ENCODE results near the gene LIN37. TPM values are rescaled to one million over a fixed set of nuclear protein-coding genes. Genes with fewer than 3 reads are reported as not detected.
A peak's percentile ranks its signal among the peaks of the same experiment; 100 is the strongest.

Gene LIN37
- total and polyA plus RNA-seq, 2 donors (not counting 3 experiments of a cell fraction or from before 2014, with no cell fraction given) = 11.3 to 21.4 TPM

DNA sequence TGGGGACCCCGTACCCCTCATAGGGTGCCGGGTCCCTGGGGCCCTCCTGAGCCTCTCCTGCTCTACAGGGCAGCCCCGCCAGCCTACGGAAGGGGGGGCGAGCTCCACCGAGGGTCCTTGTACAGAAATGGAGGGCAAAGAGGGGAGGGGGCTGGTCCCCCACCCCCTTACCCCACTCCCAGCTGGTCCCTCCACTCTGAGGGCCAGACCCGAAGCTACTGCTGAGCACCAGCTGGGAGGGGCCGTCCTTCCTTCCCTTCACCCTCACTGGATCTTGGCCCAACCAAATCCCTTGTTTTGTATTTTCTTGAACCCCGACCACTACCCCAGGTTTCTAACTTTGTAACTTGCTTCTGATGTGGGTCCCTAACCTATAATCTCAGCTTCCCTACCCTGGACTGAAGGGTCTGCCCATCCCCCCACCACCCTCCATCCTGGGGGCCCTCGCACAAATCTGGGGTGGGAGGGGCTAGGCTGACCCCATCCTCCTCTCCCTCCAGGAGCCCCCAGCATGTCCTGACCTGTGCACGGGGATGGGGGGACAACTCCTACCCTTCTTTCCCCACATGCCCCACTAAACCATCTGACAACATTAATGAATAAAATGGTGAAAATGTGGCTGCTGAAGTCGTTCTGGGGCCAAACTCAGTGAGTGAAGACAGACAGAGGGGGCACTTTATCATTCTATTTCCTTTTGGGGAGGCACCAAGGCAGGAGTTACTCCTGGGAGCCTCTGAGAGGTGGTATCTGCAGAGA, 40.0 kb downstream of the LIN37 start:
- H3K27ac ChIP-seq (ENCODE audit: insufficient read depth, low read depth, low read length) = no peak overlapping the region
- H3K9ac ChIP-seq (replicated peaks; ENCODE audit: extremely low read depth, insufficient read depth, low read length) = no peak overlapping the region
- no peaks in the 10 kb centered on the region for H4K20me1 ChIP-seq (replicated peaks; ENCODE audit: control insufficient read depth, extremely low read depth, insufficient read depth, low read length)
- H3K36me3 ChIP-seq (ENCODE audit: control insufficient read depth in 2 of 2, extremely low read depth in 1 of 2, insufficient read depth in 2 of 2, low read length in 2 of 2) = peaks cover 0 to 2% of the 10 kb centered on the region in 2 experiments
- no peak overlapping the region for H2AFZ ChIP-seq (ENCODE audit: low read depth, low read length)
- ChIA-PET POLR2A (no interaction called here), CTCF (no interaction called here)
- H3K4me2 ChIP-seq (ENCODE audit: insufficient read depth, low read length) = no peak overlapping the region
- no peak for TF ChIP-seq EZH2 (IDR thresholded peaks at IDR 0.05; ENCODE audit: borderline replicate concordance, low read depth, low read length, severe bottlenecking)
- TF ChIP-seq POLR2A (IDR thresholded peaks at IDR 0.05; ENCODE audit: low read depth, low read length) = no peak
- TF ChIP-seq POLR2AphosphoS5 (IDR thresholded peaks at IDR 0.05; ENCODE audit: insufficient read depth, low read depth, low read length) = no peak
- no peak for TF ChIP-seq FOS (IDR thresholded peaks at IDR 0.05; ENCODE audit: borderline replicate concordance, insufficient read depth, low read length)
- no peak for TF ChIP-seq MYC (IDR thresholded peaks at IDR 0.05; ENCODE audit: low read depth, low read length)
- no peaks in the 10 kb centered on the region for H3K9me3 ChIP-seq (replicated peaks; ENCODE audit: control insufficient read depth, insufficient read depth, low read length)
- FAIRE-seq = no peak
- TSS peak; percentile 11 for BruUV-seq (replicated peaks)
- no peak overlapping the region for H3K4me3 ChIP-seq (replicated peaks in 1 of 3; ENCODE audit: insufficient read depth in 1 of 3, low read depth in 1 of 3, low read length in 3 of 3)
- dilution Hi-C loops (cut with MboI; ENCODE audit: extremely low pct_ligation_motif_present, low sequenced_read_pairs) = no loop called here
- no peaks in the 10 kb centered on the region for H3K4me1 ChIP-seq (ENCODE audit: control insufficient read depth, extremely low read depth, insufficient read depth, low read length)
- no peaks in the 10 kb centered on the region for H3K79me2 ChIP-seq (ENCODE audit: control insufficient read depth, insufficient read depth, low read length)
- H3K9me1 ChIP-seq (replicated peaks; ENCODE audit: control insufficient read depth, extremely low read depth, insufficient read depth, low read length) = no peaks in the 10 kb centered on the region
- DNase-seq (ENCODE audit: low read depth, low spot score) = no peak
- intact Hi-C loops (cut with micrococcal nuclease) = no loop called here
- H3K27me3 ChIP-seq (ENCODE audit: control insufficient read depth in 2 of 2, insufficient read depth in 2 of 2, low read length in 2 of 2) = no peaks in the 10 kb centered on the region

GRCh38 chr19:35789195-35789977, 41.0 kb downstream of the LIN37 start:
- FAIRE-seq (no peak), DNase-seq (ENCODE audit: low read depth, low spot score) (no peak)
- Histone ChIP-seq H3K9me1 (replicated peaks; ENCODE audit: control insufficient read depth, extremely low read depth, insufficient read depth, low read length) (no peaks in the 10 kb centered on the region), H4K20me1 (replicated peaks; ENCODE audit: control insufficient read depth, extremely low read depth, insufficient read depth, low read length) (no peaks in the 10 kb centered on the region), H3K9me3 (replicated peaks; ENCODE audit: control insufficient read depth, insufficient read depth, low read length) (no peaks in the 10 kb centered on the region), H3K4me2 (ENCODE audit: insufficient read depth, low read length) (no peak overlapping the region), H3K4me1 (ENCODE audit: control insufficient read depth, extremely low read depth, insufficient read depth, low read length) (no peaks in the 10 kb centered on the region), H3K4me3 (replicated peaks in 1 of 3; ENCODE audit: insufficient read depth in 1 of 3, low read depth in 1 of 3, low read length in 3 of 3) (no peak overlapping the region), H3K79me2 (ENCODE audit: control insufficient read depth, insufficient read depth, low read length) (no peaks in the 10 kb centered on the region), H3K27ac (ENCODE audit: insufficient read depth, low read depth, low read length) (no peak overlapping the region), H3K36me3 (ENCODE audit: control insufficient read depth in 2 of 2, extremely low read depth in 1 of 2, insufficient read depth in 2 of 2, low read length in 2 of 2) (peaks cover 0 to 2% of the 10 kb centered on the region in 2 experiments), H3K27me3 (ENCODE audit: control insufficient read depth in 2 of 2, insufficient read depth in 2 of 2, low read length in 2 of 2) (no peaks in the 10 kb centered on the region), H3K9ac (replicated peaks; ENCODE audit: extremely low read depth, insufficient read depth, low read length) (no peak overlapping the region), H2AFZ (ENCODE audit: low read depth, low read length) (no peak overlapping the region)
- CTCF ChIA-PET = no interaction called here
- BruUV-seq (replicated peaks) = no TSS peak
- dilution Hi-C loops (cut with MboI; ENCODE audit: extremely low pct_ligation_motif_present, low sequenced_read_pairs) (no loop called here), intact Hi-C loops (cut with micrococcal nuclease) (no loop called here)
- TF ChIP-seq POLR2A (IDR thresholded peaks at IDR 0.05; ENCODE audit: low read depth, low read length) (no peak), MYC (IDR thresholded peaks at IDR 0.05; ENCODE audit: low read depth, low read length) (no peak), GATA2 (IDR thresholded peaks at IDR 0.05; ENCODE audit: insufficient read depth, insufficient read length, low read depth, low read length) (no peak), CTCF (IDR thresholded peaks at IDR 0.05; ENCODE audit: extremely low read depth in 1 of 2, insufficient read depth in 1 of 2, low read depth in 1 of 2, low read length in 2 of 2) (no peak), EZH2 (IDR thresholded peaks at IDR 0.05; ENCODE audit: borderline replicate concordance, low read depth, low read length, severe bottlenecking) (no peak), JUN (IDR thresholded peaks at IDR 0.05; ENCODE audit: borderline replicate concordance, insufficient read depth, insufficient read length, low read depth) (no peak), FOS (IDR thresholded peaks at IDR 0.05; ENCODE audit: borderline replicate concordance, insufficient read depth, low read length) (no peak), POLR2AphosphoS5 (IDR thresholded peaks at IDR 0.05; ENCODE audit: insufficient read depth, low read depth, low read length) (no peak)
- TF ChIP-seq, protein P1, sequence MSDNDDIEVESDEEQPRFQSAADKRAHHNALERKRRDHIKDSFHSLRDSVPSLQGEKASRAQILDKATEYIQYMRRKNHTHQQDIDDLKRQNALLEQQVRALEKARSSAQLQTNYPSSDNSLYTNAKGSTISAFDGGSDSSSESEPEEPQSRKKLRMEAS (IDR thresholded peaks at IDR 0.05; ENCODE audit: insufficient read depth, insufficient read length) = no peak
- POLR2A ChIA-PET = no interaction called here

All from endothelial cell of umbilical vein (primary cell).